NCI-H2081 treated with DMSO at 0.1 percent for 48 hours (cell line): ENCODE data around the gene VGF.
"Not testable (repeated sequence)": the region's sequence is repeated elsewhere in the genome, so short reads cannot be mapped to it uniquely, and the experiment has no call there.

ENCODE experiments used
- DNase-seq: peaks from one replicate; lab custom pipeline; 2025; lab: John Stamatoyannopoulos, UW

Gene VGF

DNA sequence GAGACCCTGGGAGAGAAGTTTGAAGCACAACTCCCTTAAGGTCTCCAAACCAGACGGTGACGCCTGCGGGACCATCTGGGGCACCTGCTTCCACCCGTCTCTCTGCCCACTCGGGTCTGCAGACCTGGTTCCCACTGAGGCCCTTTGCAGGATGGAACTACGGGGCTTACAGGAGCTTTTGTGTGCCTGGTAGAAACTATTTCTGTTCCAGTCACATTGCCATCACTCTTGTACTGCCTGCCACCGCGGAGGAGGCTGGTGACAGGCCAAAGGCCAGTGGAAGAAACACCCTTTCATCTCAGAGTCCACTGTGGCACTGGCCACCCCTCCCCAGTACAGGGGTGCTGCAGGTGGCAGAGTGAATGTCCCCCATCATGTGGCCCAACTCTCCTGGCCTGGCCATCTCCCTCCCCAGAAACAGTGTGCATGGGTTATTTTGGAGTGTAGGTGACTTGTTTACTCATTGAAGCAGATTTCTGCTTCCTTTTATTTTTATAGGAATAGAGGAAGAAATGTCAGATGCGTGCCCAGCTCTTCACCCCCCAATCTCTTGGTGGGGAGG, 27.6 kb downstream of the VGF start:
- no peak for DNase-seq

DNA sequence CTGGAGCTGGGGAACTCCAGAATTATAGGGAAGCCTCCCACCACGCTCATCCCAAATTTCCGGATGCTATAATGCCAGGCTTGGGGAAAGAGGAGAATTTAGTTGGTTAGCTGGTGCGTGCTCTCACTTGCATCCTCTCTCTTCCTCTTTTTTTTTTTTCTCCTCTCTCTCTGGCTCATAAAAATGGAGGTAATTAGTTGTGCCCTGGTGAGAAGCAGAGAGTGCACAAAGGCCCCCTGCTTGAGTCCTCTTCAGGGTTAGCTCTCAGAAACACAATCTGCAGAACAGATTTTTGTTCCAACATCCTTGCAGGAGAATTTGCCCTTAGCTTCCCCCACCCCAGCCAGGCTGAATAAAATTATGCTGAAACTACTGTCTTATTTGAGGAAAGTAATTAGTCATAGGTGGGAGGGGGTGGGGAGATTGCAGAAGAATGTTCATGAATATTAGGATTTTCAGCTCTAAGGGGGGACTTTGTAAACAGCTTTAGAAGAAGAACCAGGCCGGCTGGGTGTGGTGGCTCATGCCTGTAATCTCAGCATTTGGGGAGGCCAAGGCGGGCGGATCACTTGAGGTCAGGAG, 30.9 kb downstream of the VGF start:
- DNase-seq = no peak

DNA sequence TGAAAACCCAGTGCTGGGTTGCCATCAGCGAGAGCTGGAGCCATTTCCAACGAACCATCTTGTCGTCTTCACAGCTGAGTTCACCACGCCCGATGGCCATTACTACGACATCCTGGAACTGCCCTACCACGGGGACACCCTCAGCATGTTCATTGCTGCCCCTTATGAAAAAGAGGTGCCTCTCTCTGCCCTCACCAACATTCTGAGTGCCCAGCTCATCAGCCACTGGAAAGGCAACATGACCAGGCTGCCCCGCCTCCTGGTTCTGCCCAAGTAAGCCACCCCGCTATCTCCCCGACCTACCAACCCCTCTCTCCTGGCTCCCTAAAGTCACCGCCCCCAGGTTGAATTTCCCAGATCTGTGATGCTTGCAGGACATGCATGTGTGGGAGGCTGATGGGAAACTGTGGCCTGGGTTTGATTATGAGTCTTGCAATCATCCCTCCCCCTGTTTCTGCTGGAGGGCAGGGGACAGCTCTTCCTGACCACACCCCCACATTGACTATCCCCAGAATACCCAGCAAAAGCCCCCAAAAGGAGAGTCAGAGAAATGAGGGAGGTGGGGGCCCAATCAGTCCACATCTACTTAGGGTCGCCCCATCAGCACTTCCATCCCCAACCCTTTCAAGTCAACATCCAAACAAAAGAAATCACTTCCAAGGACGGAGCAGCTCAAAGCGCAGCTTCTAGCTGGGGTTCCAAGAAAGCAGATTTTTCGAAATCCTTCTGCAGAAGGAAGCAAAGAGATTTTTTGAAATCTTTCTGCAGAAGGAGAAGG, 31.6 kb downstream of the VGF start:
- no peak for DNase-seq

DNA sequence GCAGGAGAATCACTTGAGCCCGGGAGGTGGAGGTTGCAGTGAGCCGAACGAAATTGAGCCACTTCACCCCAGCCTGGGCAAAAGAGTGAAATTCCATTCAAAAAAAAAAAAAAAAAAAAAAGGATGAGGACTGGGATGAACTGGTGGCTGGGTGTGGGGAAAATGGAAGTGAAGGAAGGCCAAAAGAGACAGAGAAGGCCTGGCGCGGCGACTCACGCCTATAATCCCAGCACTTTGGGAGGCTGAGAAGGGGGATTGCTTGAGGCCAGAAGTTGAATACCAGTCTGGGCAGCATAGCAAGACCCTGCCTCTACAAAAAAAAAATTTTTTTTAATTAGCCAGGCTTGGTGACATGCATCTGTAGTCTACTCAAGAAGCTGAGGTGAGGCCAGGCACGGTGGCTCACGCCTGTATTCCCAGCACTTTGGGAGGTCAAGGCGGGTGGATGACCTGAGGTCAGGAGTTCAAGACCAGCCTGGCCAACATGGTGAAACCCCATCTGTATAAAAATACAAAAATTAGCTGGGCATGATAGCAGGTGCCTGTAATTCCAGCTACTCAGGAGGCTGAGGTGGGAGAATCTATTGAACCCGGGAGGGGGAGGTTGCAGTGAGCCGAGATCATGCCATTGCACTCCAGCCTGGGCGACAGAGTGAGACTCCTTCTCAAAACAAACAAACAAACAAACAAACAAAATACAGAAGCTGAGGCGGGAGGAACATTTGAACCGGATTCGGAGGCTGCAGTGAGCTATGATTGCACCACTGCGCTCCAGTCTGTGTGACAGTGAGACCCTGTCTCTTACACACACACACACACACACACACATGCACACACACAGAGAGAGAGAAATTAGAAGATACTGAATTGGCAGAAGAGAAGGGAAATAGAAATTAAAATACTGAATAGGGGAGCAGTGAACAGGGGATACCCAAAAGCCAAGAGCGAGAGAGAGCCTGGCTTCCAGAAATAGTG, 32.5 kb downstream of the VGF start:
- not testable (repeated sequence) for DNase-seq

DNA sequence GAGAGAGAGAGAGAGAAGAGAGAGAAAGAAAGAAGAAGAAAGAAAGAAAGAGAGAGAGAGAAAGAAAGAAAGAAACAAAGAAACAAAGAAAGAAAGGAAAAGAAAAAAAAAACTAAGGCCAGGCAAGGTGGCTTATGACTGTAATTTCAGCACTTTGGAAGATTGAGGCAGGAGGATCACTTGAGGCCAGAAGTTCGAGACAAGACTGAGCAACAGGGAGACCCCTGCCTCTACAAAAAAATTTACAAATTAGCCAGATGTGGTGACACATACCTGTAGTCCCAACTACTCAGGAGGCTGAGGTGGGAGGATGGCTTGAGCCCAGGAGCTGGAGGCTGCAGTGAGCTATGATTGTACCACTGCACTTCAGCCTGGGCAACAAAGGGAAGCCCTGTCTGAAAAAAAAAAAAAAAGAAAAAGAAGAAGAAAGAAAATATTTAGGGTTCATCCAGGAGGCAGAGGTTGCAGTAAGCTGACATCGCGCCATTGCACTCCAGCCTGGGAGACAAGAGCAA, 35.7 kb downstream of the VGF start:
- no peak for DNase-seq

DNA sequence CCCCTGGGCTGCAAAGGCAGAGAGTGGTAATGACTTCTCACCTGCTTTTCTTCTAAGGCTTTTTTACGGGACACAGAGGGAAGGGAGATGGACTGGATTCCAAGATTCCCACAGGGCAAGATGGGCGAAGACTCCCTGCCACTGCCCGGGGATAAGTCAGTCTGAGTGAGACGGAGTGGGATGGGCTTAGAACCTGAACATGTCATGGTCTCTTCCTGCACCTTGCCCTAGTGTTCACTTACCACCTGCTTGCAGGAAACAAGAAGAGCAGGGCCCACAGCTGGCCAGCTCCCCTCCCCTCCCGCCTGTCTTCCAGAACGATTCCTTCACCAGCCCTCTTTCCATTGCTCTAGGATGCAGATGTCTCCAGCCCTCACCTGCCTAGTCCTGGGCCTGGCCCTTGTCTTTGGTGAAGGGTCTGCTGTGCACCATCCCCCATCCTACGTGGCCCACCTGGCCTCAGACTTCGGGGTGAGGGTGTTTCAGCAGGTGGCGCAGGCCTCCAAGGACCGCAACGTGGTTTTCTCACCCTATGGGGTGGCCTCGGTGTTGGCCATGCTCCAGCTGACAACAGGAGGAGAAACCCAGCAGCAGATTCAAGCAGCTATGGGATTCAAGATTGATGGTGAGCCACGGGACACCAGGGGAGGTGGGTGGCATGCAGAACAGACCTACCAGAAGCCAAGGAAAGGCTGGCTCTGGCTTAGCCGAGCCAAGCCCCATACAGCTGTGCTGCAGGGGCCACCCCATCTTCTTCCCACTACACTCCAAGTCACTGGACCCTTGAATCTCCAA, 37.1 kb downstream of the VGF start:
- DNase-seq = no peak

DNA sequence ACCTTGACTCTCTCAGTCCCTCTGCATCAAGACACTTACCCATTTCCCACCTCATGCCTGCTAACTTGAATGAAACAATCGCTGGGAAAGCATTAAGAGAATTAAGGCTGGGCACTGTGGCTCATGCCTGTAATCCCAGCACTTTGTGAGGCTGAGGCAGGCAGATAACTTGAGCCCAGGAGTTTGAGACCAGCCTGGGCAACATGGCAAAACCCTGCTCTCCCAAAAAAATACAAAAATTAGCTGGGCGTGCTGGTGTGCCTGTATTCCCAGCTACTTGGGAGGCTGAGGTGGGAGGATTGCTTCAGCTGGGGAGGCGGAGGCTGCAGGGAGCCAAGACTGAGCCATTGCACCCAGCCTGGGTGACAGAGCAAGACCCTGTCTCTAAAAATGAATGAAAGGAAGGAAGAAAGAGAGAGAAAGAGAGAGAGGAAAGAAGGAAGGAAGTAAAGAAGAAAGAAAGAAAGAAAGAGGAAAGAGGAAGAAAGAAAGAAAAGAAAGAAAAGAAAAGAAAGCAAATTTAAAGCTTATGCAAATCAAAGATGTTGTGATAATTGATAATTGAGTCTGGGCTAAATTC, 37.8 kb downstream of the VGF start:
- no peak for DNase-seq

DNA sequence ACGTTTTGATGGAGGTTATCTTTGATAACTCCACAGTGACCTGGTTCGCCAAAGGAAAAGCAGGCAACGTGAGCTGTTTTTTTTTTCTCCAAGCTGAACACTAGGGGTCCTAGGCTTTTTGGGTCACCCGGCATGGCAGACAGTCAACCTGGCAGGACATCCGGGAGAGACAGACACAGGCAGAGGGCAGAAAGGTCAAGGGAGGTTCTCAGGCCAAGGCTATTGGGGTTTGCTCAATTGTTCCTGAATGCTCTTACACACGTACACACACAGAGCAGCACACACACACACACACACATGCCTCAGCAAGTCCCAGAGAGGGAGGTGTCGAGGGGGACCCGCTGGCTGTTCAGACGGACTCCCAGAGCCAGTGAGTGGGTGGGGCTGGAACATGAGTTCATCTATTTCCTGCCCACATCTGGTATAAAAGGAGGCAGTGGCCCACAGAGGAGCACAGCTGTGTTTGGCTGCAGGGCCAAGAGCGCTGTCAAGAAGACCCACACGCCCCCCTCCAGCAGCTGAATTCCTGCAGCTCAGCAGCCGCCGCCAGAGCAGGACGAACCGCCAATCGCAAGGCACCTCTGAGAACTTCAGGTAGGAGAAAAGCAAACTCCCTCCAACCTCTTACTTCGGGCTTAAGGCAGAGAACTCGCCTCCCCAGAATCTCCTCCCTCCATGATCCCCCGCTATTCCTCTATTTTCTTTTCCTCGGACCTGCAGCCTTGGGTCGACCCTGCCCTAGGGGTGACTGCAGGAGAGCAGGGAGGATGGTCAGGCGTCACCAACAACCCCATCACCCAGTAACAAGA, 38.5 kb downstream of the VGF start, which contains the start of gene SERPINE1:
Gene SERPINE1 (plus strand): TSS at position 454 of the 809 bp plus-strand sequence. CDS start 1,290 bp downstream, outside the sequence.
- no peak for DNase-seq

DNA sequence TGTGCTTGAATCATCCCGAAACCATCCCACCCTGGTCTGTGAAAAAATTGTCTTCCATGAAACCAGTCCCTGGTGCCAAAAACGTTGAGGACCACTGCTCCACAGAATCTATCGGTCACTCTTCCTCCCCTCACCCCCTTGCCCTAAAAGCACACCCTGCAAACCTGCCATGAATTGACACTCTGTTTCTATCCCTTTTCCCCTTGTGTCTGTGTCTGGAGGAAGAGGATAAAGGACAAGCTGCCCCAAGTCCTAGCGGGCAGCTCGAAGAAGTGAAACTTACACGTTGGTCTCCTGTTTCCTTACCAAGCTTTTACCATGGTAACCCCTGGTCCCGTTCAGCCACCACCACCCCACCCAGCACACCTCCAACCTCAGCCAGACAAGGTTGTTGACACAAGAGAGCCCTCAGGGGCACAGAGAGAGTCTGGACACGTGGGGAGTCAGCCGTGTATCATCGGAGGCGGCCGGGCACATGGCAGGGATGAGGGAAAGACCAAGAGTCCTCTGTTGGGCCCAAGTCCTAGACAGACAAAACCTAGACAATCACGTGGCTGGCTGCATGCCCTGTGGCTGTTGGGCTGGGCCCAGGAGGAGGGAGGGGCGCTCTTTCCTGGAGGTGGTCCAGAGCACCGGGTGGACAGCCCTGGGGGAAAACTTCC, 39.2 kb downstream of the VGF start:
- no peak for DNase-seq

DNA sequence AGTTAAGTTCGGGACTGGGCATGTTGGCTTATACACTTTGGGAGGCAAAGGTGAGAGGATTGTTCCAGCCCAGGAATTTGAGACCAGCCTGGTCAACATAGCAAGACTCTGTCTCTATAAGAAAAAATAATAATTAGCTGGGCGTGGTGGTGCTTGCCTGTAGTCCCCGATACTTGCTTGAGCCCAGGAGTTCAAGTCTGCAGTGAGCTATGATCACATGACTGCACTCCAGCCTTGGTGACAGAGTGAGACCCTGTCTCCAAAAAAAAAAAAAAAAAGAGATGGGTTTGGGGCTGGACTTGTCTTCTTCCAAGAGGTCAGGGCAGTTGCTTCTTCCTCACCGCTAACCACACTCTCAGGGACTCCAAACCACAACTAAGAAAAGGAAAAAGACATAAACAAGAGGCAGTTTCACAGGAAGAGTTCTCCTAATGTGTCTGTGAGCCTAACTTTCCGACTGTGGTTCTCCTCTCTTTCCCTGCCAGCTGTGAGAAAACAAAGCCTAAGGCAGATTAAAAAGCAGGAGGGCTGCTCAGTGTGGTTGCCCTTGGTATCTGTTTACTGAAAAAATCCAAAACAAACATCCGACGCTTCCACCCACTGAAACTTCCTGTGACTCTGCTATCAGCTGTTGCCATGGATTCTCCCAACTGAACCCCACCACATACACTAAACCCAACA, 40.9 kb downstream of the VGF start:
- no peak for DNase-seq

DNA sequence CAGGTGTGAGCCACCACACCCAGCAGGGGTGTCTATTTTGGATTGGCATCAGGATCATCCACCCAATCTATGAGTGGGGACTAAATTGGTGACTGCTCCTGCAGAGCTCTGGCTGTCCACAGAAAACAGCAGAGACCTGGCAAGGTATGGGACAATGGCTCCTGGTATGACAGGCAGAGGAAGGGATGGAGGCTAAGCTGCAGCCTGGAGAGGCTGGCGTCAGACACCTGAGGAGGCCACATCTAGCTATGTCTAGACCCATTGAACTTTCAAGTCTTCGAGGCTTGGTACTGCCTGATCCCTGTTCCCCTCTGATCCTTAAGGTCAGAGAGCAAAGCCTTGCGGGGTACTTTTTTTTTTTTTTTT, 41.7 kb downstream of the VGF start:
- DNase-seq = no peak

DNA sequence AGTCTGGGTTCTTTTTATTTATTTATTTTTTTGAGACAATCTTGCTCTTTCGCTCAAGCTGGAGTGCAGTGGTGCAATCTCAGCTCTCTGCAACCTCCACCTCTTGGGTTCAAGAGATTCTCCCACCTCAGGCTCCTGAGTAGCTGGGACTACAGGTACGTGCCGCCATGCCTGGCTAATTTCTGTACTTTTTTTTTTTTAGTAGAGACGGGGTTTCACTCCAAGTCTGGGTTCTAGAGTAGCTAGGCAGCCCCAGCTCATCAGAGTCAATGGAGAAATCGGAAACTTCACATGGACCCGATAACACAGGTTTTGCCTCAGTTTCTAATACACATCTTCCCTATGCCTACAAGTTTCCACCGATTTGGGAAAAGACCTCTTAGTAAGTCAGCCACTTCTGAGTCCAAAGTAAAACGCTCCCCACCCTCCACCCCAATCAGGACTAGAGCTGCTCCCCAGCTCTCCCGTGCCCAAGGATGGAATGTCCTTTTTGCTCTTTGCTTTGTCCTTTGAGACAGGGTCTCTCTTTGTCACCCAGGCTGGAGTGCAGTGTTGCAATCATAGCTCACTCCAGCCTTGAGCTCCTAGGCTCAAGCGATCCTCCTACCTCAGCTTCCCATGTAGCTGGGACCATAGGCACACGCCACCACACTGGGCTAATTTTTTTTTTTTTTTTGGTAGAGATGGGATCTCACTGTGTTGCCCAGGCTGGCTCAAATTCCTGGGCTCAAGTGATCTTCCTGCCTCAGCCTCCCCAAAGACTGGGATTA, 42.3 kb downstream of the VGF start:
- DNase-seq = no peak

DNA sequence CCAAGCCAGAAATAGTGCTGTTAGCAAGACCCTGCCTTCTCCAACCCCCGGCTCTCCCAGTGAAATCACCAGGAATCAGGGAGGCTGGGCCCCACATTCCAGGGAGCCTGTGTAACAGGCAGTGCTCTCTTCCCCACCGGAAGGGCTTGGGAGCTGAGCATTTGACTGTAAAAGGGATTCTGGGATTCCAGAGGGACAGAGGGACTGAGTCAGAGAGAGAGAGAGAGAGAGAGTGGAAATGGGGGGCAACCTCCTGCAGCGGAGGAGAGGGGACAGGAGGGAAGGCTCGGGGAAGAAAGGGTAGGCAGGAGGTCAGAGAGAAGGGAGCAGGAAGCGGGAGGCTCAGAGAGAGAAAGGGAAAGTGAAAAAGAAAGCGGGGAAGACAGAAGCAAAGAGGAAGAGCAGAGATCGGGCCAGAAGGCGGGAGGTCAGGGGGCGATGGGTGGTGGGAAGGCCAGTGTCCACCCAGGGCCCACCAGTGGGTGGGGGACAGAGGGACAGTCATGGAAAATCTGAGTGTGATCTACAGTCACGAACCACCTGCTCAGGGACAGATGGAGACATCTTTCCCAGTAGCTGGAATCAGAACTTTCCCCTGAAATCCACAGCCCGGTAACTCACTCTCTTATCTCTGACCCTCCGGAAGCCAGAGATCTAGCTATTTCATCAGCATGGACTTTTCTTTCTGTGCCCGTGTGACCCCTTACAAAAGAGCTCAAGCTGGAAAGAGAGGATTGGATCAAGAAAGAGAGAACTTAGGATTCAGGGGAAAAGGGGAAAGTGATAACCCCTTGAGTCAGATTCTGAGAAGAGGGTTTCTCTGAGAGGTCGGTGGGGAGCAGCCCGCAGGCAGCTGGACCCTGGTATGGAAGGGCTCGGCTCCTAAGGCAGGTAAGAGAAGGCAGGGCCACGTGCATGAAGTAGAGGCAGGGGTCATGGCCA, 43.1 kb downstream of the VGF start:
- DNase-seq = no peak

DNA sequence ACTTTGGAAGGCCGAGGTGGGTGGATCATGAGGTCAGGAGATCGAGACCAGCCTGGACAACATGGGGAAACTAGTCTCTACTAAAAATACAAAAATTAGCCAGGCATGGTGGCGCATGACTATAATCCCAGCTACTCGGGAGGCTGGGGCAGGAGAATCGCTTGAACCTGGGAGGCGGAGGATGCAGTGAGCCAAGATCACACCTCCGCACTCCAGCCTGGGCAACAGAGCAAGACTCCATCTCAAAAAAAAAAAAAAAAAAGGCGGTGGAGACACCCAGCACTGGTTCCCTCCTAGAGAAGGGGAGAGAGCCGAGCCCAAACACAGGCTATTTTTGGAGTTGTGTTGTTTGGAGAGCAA, 43.8 kb downstream of the VGF start:
- DNase-seq = not testable (repeated sequence)

DNA sequence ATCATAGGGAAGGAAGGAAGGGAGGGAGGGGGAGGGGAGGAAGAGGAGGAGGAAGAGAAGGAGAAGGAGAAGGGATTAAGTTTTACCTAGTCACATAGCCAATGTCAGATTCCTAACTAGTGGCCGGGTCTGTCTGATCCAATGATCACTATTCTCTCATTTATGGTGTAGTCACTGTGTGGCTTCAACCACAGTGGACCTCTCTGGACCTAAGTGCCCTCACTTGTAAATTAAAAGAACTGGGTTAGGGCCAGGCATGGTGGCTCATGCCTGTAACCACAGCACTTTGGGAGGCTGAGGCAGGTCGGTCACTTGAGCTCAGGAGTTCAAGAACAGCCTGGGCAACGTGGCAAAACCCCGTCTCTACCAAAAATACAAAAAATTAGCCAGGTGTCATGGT, 45.1 kb downstream of the VGF start:
- no peak for DNase-seq

DNA sequence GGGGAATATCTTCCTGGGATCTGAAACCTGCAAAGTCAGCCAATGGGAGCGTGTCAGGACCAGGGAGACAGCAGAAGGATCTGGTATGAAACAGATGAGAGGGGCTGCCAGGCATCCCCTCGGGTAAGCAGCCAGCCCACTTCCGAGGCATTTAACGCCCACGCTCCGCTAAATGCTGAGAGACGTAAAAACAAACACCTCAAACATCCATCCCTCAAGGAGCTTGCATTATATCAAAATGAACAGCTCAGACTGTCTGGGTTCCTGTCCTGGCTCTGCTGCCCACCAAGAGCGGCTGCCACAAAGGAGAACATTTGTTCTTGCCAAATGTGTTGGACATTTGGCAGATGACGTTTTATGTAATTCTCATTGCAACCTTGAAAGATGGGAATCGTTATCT, 45.5 kb downstream of the VGF start:
- DNase-seq = no peak

DNA sequence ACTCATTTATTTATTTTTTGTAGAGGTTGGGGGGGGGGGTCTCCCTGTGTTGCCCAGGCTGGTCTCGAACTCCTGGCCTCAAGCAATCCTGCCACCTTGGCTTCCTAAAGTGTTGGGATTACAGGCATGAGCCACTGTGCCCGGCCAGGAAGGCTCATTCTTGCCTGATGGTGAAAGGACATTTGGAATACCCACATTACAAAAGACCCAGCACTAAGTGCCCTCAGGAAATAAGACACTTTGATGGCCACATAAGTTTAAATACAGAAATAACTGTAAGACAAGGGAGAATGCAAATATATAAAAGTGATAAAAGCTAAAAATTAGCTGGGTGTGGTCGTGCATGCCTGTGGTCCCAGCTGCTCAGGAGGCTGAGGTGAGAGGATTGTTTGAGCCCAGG, 46.5 kb downstream of the VGF start:
- DNase-seq = no peak
